ENCODE measurements around the gene PHIP.

PHIP gene

GRCh38 chr6:79009819-79010218 is 68.2 kb downstream of the PHIP start:
- DNase-seq (ENCODE audit: low spot score): no peak

DNA sequence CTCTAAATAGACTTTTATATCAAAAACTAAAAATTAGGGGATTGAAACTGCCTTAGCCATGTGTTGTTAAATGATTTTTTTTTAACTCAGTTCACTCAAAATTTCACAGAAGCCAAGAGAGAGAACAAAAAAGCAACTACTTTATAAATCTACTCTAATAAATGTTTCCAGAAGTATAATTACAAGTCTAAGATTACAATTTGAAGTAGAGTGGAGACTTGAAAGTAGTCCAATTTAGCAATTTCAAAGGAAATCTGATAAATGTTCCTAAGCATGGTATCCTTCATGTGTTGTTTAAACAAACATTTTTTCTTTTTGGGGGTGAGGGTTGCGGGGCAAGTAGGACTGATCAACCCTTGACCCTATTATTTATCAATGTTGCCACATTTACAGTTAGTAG is 72.6 kb downstream of the PHIP start:
- DNase-seq (ENCODE audit: low spot score): no peak

- DNase-seq (ENCODE audit: low spot score): no peak
These were observed 73.0 kb downstream of the PHIP start for GRCh38 chr6:79005024-79005423.

GRCh38 chr6:79004239-79004638 is 73.8 kb downstream of the PHIP start:
- no peak for DNase-seq (ENCODE audit: low spot score)

GRCh38 chr6:79001415-79001814 is 76.6 kb downstream of the PHIP start:
- no peak for DNase-seq (ENCODE audit: low spot score)

- DNase-seq (ENCODE audit: low spot score): no peak
These were observed 78.3 kb downstream of the PHIP start for GRCh38 chr6:78999737-79000136.

- no peak for DNase-seq (ENCODE audit: low spot score)
These were observed 82.1 kb downstream of the PHIP start for GRCh38 chr6:78995946-78996345.

DNA sequence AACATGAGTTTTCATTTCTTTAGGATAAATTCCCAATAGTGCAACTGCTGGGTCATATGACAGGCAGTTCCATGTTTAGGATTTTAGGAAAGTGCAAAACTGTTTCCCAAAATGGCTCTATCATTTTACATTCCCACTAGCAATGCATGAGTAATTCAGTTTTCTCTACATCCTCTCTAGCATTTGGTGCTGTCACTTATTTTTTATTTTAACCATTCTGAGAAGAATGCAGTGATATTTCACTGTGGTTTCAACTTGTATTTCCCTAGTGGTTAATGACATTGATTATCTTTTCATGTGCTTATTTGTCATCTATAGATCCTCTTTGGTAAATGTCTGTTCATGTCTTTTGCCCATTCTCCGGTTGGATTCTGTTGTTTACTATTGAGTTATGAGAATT is 82.7 kb downstream of the PHIP start:
- no peak for DNase-seq (ENCODE audit: low spot score)

GRCh38 chr6:78993955-78994354 is 84.1 kb downstream of the PHIP start:
- no peak for DNase-seq (ENCODE audit: low spot score)

DNA sequence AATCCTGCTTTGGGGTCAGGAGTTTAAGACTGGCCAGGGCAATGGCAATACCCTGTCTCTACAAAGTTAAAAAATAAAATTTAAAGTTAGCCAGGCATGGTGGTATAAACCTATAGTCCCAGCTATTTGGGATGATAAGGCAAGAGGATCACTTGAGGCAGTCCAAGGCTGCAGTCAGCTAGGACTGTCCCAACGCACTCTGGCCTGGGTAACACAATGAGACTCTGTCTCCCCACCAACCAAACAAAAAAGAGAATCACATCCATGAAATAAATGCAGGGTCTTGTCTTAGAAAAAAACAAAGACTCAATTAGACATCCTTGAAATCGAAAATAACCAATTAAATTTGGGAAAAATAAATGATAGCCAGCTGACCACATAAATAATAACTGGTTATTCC is 88.9 kb downstream of the PHIP start:
- no peak for DNase-seq (ENCODE audit: low spot score)

GRCh38 chr6:78986161-78986560 is 91.9 kb downstream of the PHIP start:
- DNase-seq (ENCODE audit: low spot score): no peak

DNA sequence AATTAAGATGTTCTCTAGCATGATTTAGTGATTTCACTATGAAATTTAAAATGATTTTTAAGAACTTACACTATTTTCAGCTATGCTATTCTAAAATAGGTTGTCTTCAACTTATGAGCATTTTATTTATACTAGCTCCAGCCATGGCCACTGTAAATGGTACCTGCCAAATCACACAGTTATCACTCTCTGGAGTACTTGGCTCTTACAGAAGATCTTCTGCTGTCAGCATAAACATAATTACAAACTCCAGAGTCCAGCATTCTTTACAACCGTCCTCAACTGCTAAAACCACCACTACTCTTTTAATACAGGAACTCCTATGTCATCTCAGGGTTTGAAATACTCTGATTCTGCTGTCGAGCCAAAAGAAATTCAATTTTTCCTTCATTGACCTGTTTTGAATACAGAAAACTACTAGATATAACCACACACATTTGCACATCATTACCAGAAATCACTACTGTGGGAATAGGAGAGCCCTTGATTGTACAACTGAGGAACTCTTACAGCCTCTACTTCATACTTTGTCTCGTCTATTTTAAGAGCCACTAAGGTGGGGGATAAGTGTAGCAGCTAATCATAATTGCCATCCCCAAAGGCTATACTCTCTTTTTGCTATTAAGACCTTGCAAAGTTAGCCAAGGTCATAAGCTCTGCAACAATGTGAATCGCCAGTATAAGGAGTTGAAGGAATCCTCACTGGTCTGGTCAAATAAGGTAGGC is 93.7 kb downstream of the PHIP start:
- DNase-seq (ENCODE audit: low spot score): no peak

DNA sequence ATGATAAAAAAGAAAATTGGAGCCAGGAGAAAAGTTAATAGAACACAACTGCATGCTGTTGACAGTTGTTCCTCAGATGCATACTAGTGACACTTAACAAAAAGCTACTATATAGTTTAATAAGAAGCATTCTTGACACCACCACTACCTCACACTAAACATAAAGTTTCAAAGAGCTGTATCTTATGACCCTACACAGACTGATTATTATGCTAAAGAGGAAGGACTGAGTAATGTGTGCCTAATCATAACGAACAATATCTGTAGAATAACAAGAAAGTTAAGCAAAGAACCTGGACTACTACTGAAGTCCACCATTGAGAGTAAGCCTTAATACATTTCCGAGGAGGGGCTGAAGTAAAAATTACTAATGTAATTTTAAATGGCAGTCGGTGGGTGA is 110.9 kb downstream of the PHIP start:
- DNase-seq (ENCODE audit: low spot score): no peak

DNA sequence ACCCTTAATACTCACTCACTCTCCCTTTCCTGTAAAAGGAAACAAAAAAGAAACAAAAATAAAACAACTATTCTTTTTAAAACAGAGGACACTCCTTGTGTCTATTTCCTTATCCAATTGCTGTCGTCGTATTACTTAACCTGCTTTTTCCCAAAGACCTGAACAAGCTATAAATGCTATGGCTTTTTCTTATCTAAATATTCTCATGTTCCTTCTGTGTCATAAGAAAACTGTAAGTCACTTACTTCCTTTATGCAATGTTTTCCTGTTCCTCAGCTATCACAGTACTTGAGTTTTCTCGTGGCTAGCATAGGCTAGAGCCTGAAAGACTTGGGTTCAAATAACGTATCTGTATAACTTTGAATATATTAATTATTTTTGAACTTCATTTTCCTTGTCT is 111.5 kb downstream of the PHIP start:
- DNase-seq (ENCODE audit: low spot score): no peak

GRCh38 chr6:78962448-78962847 is 115.6 kb downstream of the PHIP start:
- no peak for DNase-seq (ENCODE audit: low spot score)

DNA sequence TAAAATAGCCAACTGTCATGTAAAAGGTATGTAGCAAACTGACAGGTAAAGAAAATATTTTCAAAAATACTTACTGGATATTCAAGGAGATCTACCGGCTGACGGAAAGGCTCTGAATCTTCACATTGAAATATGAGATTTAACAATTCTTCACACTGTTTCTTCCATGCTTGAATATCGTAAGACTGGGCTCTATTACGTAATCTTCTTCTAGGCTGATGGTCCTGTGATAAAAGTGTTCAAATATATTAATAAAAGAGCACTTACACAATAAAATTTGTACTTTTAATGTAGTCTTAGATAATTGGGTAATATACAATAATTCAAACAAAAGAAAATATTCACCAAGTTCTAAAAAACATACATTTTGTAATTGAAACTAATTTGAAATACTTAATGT is 123.3 kb downstream of the PHIP start:
- DNase-seq (ENCODE audit: low spot score): no peak

DNA sequence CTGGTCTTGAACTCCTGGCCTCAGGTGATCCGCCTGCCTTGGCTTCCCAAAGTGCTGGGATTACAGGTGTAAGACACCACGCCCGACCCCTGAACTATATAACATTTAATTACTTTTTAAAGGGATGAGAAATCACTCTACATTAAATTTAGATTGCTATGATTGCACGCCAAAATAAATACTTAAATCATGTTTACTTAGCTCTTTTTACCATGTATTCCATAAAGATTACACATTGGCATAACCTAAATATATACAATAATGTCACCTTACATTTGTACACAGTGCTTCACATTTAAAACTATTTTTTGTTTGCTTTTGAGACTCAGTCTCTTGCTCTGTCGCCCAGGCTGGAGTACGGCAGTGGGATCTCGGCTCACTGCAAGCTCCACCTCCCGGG is 124.3 kb downstream of the PHIP start:
- DNase-seq (ENCODE audit: low spot score): no peak

GRCh38 chr6:78952362-78952761 is 125.7 kb downstream of the PHIP start:
- DNase-seq (ENCODE audit: low spot score): no peak

DNA sequence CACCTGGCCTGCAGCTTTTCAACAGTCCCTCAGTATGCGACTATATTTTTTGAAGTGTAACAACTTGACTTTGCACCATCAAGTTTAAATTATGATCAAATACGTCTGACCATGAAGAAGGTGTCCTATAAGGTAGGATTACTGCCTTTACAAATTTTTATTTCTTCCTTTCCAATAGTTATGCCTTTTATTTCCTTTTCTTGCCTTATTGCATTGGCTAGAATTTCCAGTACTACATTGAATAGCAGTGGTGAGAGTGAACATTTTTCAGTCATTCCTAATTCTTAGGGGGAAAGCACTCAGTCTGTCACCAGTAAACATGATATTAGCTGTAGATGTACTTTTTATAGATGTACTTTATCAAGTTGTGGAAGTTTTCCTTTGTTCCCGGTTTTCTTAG is 129.3 kb downstream of the PHIP start:
- no peak for DNase-seq (ENCODE audit: low spot score)

DNA sequence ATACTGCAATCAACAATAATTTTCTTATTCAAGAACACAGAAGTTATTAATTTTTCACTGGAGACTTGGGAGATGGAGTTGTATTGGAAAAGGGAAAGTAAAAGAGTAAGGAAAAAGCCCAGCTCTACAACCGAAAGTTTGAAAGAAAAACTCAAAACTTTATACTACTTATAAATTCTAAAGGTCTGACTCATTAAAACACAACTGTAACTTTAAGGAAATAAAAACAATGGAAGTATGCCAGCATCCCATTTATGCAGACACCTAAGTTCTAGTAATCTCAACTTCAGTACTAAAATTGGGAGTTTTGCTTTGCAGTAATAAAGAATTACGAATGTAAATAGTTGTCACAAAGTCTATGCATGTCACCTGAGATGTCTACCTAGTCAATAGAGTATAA is 130.1 kb downstream of the PHIP start:
- DNase-seq (ENCODE audit: low spot score): no peak

- DNase-seq (ENCODE audit: low spot score): no peak
These were observed 130.5 kb downstream of the PHIP start for GRCh38 chr6:78947529-78947928.

GRCh38 chr6:78942446-78942845 is 135.6 kb downstream of the PHIP start:
- no peak for DNase-seq (ENCODE audit: low spot score)

GRCh38 chr6:78936515-78936914 is 141.5 kb downstream of the PHIP start:
- DNase-seq (ENCODE audit: low spot score): no peak

DNA sequence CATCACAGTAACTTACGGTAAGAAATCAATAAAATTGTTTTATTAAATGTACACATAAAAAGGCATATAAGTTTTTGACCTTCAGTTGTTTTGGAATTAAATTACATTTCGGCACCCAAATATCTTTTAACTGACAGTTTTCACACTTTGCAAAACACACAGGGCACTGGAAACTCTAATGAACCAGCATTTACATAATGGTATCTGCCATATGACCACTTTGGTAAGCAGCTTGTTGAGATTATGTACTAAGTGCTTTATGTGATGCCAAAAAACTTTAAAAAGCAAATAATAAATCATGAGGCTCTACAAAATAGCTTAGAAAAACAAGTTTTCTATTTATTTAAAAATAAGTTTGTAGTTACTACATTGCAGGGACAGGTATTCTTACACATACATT is 142.5 kb downstream of the PHIP start:
- DNase-seq (ENCODE audit: low spot score): no peak

GRCh38 chr6:78925317-78925716 is 152.7 kb downstream of the PHIP start:
- no peak for DNase-seq (ENCODE audit: low spot score)

Data from CD4-positive, alpha-beta T cell treated with Interleukin-15 for 4 hours (primary cell).